Measurements from ENCODE around the gene QTRT2.

QTRT2 gene

DNA sequence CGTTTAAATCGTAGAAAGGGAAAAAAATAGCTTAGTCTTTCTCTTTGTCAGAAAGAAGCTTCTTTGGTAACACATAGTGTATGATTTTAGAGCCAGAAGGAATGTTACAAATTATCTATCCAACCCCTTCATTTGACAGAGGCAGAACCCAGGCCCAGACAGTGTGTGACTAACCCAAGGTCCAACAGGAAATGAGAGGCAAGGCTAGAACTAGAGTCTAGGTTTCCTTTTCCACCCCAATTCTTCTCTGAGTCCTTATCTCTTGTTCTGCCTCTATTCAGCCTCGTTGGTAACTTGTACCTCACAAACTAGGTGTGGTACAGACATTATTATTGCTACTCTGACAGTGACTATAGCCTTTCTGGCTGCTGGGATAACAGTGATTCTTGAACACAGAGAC, 39.3 kb downstream of the QTRT2 start:
- peaks cover 15 to 20% of the 10 kb centered on the region in 2 experiments for H3K4me1 ChIP-seq (ENCODE audit: control insufficient read depth in 1 of 2, insufficient read depth in 1 of 2, low read depth in 1 of 2, low read length in 1 of 2)
- TF ChIP-seq CTCF (IDR thresholded peaks at IDR 0.05) = no peak

GRCh38 chr3:114101101-114101500, 44.6 kb downstream of the QTRT2 start:
- Histone ChIP-seq H3K4me1 (ENCODE audit: control insufficient read depth in 1 of 2, insufficient read depth in 1 of 2, low read depth in 1 of 2, low read length in 1 of 2) (peaks cover 6 to 7% of the 10 kb centered on the region in 2 experiments), H3K27me3 (no peaks in the 10 kb centered on the region), H3K4me3 (ENCODE audit: low read depth in 1 of 2, low read length in 1 of 2) (no peak overlapping the region), H3K27ac (no peak overlapping the region), H3K36me3 (no peaks in the 10 kb centered on the region), H3K9me3 (no peaks in the 10 kb centered on the region)
- no peak for TF ChIP-seq CTCF (IDR thresholded peaks at IDR 0.05)

More for the DNA sequence above, 39.3 kb downstream of the QTRT2 start:
- no peak overlapping the region for H3K27ac ChIP-seq
- no peaks in the 10 kb centered on the region for H3K9me3 ChIP-seq
- no peaks in the 10 kb centered on the region for H3K27me3 ChIP-seq
- no peaks in the 10 kb centered on the region for H3K36me3 ChIP-seq
- H3K4me3 ChIP-seq (ENCODE audit: low read depth in 1 of 2, low read length in 1 of 2) = no peak overlapping the region

- Histone ChIP-seq H3K4me1 (ENCODE audit: control insufficient read depth in 1 of 2, insufficient read depth in 1 of 2, low read depth in 1 of 2, low read length in 1 of 2) (peaks cover 10 to 14% of the 10 kb centered on the region in 2 experiments), H3K4me3 (ENCODE audit: low read depth in 1 of 2, low read length in 1 of 2) (no peak overlapping the region), H3K36me3 (no peaks in the 10 kb centered on the region), H3K9me3 (no peaks in the 10 kb centered on the region), H3K27ac (no peak overlapping the region), H3K27me3 (no peaks in the 10 kb centered on the region)
- no peak for TF ChIP-seq CTCF (IDR thresholded peaks at IDR 0.05)
Observed at GRCh38 chr3:114103181-114103580, 46.6 kb downstream of the QTRT2 start.

DNA sequence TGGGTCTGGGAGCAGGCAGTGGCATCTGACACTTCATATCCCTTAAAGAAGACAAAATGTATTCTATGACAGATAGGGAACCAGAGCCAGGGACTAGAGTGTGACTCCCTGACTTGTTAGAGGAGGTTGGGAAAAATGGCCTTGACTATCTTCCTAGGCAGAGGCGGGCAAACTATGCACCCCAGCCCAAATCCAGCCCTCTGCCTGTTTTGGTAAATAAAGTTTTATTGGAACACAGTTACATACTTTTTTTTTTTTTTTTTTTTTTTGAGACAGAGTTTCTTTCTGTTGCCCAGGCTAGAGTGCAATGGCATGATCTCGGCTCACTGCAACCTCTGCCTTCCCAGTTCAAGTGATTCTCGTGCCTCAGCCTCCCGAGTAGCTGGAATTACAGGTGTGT, 47.3 kb downstream of the QTRT2 start:
- Histone ChIP-seq H3K4me1 (ENCODE audit: control insufficient read depth in 1 of 2, insufficient read depth in 1 of 2, low read depth in 1 of 2, low read length in 1 of 2) (peaks cover 10 to 17% of the 10 kb centered on the region in 2 experiments), H3K27ac (no peak overlapping the region), H3K9me3 (no peaks in the 10 kb centered on the region), H3K4me3 (ENCODE audit: low read depth in 1 of 2, low read length in 1 of 2) (no peak overlapping the region), H3K36me3 (no peaks in the 10 kb centered on the region), H3K27me3 (no peaks in the 10 kb centered on the region)
- no peak for TF ChIP-seq CTCF (IDR thresholded peaks at IDR 0.05)

DNA sequence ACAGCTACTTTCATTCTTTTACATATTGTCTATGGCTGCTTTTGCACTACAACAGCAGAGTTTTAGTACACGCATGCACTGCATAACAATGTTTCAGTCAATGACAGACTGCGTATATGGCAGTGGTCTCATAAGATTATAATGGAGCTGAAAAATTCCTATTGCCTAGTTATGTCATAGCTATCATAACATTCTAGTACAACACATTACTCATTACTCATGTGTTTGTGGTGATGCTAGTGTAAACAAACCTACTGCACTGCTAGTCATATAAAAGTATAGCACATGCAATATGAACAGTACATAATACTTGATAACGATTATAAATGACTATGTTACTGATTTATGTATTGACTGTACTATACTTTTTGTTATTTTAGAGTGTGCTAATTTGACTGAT, 47.9 kb downstream of the QTRT2 start:
- Histone ChIP-seq H3K4me3 (ENCODE audit: low read depth in 1 of 2, low read length in 1 of 2) (no peak overlapping the region), H3K36me3 (no peaks in the 10 kb centered on the region), H3K27ac (no peak overlapping the region), H3K27me3 (no peaks in the 10 kb centered on the region), H3K4me1 (ENCODE audit: control insufficient read depth in 1 of 2, insufficient read depth in 1 of 2, low read depth in 1 of 2, low read length in 1 of 2) (peaks cover 11 to 18% of the 10 kb centered on the region in 2 experiments), H3K9me3 (no peaks in the 10 kb centered on the region)
- TF ChIP-seq CTCF (IDR thresholded peaks at IDR 0.05) = no peak

GRCh38 chr3:114108137-114108536, 51.6 kb downstream of the QTRT2 start:
- Histone ChIP-seq H3K36me3 (no peaks in the 10 kb centered on the region), H3K4me1 (ENCODE audit: control insufficient read depth in 1 of 2, insufficient read depth in 1 of 2, low read depth in 1 of 2, low read length in 1 of 2) (peaks cover 42 to 54% of the 10 kb centered on the region in 2 experiments), H3K4me3 (ENCODE audit: low read depth in 1 of 2, low read length in 1 of 2) (no peak overlapping the region)

More at GRCh38 chr3:114108137-114108536, 51.6 kb downstream of the QTRT2 start:
- Histone ChIP-seq H3K27me3 (no peaks in the 10 kb centered on the region), H3K27ac (no peak overlapping the region), H3K9me3 (no peaks in the 10 kb centered on the region)
- no peak for TF ChIP-seq CTCF (IDR thresholded peaks at IDR 0.05)

All from neutrophil (primary cell).